HG03342 (cell line): ENCODE measurements around the gene KCNQ5.

ENCODE experiments used
- ATAC-seq: cut with Tn5 transposase; IDR thresholded peaks from one replicate; pipeline ENCODE4 v1.9.1; 2021; ENCODE audit warnings: mild to moderate bottlenecking, moderate library complexity; ENCODE audit not compliant: unreplicated experiment

Gene KCNQ5

DNA sequence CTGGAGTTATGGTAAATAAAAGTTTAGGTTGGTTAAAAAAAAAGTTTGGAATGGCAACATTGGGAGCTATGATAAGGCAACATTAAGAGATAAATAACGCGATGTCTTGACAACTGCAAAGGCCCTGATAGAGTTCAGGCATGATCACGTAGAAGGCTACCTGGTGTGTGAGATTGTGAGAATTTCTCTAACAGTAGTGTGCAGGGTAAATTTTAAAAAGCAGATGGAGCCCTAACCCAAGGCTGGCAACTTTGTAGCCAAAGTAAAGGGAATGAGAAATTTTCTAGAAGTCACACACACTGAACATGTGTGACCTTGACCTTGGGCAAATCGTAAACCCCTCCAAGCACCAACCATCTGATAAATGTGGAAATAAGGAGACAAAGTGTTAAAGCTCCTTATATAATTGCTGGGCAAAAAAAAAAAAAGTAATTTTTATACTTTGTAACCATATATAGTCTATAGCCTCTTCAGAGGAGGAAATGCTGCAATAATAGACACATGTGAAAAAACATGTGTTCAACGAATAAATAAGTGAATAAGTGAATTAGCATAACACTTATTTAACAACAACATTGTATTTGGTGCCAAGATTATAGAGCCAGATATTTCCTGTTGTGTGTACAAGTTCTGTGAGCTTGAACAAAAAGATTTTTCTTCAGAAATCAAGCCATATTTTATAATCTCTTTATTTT lies 18.2 kb downstream of the KCNQ5 start:
- no peak for ATAC-seq

DNA sequence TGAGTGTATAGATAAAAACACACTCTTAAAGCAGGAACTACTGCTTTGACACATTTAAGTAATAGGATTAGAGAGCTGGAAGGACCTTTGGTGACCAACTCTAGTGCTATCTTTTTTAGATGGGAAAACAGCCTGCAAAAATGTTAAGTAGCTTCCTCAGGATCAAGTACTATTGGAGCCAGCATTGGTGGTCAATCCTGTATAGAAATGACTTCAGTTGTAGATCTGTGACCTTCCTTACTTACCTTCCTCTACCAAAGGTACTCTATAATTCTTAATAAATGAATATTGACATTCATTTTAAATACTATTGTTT lies 18.7 kb downstream of the KCNQ5 start:
- ATAC-seq = no peak

DNA sequence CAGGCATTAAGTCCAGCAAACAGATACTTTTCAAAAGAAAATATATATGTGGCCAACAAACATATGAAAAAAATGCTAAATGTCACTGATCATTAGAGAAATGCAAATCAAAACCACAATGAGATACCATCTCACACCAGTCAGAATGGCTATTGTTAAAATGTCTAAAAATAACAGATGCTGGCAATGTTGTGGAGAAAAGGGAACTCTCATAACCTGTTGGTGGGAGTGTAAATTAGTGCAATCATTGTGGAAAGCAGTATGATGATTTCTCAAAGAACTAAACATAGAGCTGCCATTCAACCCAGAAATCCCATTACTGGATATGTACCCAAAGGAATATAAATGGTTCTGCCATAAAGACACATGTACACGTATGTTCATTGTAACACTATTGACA lies 20.6 kb downstream of the KCNQ5 start:
- ATAC-seq = no peak

DNA sequence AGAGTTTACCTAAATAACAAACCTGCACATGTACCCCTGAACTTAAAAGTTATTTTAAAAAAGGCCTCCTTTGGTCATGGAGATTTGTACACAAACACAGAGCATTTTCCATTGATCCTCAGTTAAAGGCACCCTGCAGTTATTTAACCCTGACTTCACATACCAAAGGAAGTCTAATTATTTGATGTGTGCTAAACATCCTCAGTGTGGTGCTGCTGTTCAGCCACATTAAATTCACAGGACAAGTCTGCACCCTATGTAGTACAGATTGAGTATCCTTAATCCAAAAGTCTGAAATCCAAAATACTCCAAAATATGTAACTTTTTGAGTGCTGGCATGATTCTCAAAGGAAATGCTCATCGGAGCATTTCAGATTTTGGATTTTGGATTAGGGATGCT lies 21.4 kb downstream of the KCNQ5 start:
- no peak for ATAC-seq

DNA sequence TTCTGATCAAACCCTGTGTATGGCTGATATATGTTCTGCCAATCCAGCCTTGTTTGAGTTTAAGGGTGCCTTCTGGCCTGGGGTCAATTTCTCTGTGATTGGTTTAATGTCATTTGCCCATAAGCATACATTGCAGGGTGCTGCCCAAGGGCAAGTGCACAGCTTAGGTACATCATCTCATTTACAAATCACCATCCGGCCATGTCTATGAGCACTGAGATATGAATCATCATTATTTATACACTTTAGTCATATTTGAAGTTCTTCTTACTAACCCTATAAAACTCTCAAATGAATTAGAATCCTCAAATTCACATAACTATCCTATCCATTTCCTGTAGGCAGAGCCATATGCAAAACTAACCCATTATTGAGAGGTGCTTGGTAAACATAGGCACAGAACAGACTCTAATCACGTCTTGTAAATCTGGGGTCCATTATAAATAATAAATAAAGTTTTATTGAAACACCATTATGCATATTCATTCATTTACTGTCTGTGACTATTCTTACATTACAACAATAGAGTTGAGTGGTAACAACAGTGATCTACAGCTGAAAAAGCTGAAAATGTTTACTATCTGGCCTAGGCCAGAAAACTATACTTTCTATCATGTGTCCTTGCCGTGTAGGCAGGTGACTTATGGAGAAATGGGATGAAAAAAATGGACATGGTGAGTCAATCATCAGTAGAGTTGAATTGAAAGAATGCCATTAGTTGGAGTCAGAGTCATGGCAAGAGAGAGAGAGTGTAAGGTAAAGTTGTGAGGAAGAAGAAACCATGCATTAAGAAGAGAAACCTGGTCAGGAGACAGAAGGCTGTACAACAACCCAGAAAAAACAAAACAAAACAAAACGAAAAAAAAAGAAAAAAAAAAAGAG lies 25.0 kb downstream of the KCNQ5 start:
- ATAC-seq = no peak

DNA sequence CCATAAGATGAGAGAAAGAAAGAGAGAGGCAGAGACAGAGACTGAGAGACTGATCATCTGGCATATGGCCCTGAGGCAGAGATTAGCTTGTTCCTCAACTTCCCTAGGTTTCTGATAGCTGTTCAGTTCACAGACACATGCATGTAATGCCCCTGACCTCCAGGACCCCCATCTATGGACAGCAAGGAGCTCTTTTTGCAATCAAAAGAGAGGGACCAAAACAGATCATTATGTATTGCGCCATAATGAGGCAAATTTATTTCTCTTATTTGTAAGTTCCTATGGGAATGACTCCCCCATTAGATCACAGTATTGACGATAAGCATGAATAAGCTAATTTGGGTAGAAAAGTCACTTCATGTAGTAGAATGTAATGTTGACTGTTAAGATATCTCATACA lies 25.6 kb downstream of the KCNQ5 start:
- ATAC-seq = no peak

DNA sequence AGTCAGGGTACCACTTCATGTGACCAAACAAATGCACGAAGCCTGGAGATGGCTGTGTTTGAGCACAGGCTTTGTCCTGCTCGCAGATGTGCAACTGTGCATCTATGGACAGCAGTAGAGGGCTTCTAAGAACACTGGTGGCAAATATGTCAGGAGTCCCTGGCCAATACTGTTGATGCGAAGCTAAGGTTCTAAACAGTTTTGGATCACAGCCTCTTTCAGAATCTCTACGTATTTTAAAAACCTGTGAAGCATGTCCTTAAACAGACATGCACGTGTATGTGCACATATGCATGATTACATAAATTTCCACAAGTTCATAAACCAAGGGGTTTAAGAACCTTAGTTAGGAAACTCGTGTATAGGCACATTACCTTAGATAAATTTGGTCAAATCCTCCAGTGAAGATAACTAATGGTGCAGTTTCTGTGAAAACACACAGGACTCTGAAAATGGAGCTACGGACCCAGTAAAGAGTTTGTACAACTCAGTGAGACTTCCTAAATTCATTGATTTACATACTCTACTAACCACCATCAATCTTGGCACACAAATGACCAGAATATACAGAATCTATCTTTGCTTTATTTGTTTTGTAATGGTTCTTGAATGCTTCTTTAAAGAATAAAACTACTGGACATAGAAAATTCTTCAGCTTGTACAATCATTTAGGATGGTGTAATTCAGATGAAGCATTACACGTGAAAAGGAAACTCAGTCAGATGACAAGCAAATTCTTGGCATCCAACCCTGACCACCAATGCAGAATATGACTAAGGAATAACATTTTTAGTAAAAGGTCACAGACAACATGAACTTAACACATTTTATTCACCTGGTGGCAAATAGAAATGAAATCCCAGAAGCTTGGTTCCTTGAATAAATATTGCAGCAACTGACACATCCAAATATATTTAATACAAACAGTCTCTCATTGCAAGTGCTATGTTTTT lies 27.4 kb downstream of the KCNQ5 start:
- peak; percentile 51 for ATAC-seq

DNA sequence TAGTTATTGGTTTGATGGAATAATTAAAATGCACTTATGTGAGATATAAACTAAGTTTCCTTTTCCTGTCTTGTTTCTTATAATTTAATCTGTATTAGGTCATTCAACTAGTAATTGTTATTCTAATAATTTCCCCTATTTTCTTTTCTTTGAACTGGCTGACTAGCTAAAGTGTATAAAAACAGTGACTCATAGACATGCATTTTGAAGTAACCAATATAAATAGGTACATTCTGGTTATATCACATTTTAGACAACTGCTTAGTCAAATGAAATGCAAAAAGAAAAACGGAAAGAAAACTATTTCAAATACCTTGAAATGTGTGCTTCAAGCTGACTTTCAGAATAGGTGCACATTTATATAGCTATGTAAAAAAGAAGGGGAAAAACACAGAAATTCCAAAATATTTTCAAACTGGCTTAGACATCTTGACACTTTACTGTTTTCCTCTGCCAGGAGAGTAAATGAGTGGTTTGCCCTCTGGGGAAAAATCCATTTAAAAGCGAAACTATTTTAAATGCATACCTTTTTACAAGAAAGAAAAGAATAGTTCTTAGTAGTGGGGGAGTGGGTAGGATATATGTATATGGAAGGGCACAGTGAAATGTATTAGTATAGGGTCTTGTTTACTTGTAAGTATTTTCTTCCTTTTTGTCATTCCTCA lies 28.3 kb downstream of the KCNQ5 start:
- ATAC-seq = no peak

DNA sequence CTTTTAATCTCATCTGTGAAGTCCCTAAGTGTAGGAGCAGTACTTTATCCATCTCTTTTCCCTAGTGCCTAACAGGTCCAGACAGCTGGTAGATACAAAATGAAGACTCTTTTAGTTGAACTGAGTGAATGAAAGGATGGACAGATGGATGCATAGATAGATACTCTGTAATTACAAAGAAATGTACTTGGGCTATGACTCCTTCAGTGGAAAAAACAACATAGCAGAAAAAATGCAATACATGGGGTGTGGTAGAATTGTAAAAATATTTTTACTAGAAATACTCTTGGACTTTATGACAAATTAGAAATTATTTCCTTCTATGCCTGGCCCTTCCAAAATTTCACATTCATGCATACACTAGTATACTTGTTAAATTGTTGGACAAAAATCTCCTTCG lies 29.3 kb downstream of the KCNQ5 start:
- ATAC-seq = no peak

DNA sequence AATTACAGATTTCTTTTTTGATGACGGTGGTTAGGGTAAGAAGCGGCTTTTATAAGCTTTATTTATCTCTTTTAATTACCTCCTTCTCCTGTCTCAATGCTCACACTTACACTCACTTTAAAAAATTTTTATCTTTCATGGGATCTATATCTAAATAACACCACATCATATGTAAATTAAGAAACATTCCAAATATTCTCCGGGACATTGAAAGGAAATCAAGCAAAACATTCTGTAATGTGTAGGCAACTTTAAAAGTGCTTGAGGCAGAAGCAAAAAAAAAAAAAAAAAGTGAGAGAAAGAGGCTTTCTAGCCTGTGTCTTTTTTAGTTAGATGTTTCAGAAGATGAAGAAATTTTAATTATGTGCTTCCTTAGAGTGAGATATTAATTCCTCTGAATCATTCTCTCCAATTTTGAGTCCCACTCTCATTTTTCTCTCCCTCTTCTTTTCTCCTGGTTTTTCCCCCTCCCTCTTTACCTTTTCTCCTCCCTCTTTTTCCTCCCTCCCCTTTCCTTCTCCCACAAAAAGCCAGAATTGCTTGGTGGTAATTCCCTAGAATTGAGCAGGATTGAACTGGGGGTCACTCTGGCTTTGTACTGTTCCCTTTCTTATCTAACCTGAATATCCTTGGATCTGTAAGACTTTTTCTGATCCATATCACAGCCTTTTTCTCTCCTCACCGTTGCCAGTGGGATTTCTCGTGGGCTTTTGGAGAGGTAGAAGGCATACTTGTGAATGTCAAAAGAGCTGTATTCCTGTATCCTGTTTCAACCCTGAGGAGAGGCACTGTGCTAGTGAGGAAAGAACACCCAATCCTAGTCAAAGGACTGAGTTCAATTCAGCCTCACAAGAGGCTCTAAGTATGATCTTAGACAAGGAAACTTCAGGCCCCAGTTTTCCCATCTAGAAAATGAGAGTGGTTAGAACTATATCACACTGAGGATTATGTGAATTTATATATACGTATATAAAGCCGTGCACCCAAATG lies 30.4 kb downstream of the KCNQ5 start:
- no peak for ATAC-seq

DNA sequence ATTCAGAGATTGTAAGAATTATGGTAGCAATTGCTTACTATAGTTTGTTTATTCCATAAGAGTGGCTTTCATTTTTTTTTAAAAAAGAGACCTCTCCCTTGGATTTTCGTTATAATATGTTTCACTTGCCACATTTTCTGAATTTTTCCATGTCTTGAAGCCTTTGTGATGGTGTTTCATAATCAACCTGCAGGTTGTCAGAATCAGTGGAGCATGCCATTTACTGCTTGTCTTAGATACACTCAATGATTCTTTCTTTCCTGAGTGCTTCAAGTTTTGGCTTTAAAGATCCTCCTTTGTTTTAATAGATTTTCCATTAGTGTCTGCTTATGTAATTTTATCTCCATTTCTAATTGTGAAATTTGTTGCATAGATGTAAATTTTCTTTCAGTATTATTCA lies 31.2 kb downstream of the KCNQ5 start:
- no peak for ATAC-seq

DNA sequence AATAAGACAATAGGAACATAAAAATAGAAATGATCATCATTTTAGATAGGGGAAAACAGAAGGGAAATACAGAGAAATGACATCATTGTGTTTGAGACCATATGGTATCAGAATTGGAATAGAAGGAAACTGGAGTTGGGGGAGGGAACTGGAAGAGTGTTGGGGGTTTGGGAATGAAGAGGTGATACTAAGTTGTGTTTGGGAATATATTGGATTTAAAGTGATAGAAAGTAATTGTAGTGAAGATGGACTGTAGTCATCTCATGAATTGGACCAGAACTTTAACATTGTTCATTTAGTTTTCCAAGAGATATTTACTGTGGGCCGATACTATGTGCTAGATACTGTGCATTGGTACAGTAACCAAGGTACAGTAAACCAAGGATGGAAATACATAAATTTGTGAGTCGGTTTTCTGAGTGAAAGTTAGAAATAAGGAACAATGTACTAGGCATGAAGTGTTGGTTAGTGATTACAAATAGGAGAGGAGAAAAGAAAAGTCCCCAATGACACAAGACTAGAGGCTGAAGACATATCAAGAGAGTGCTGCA lies 32.3 kb downstream of the KCNQ5 start:
- ATAC-seq = peak; percentile 74

DNA sequence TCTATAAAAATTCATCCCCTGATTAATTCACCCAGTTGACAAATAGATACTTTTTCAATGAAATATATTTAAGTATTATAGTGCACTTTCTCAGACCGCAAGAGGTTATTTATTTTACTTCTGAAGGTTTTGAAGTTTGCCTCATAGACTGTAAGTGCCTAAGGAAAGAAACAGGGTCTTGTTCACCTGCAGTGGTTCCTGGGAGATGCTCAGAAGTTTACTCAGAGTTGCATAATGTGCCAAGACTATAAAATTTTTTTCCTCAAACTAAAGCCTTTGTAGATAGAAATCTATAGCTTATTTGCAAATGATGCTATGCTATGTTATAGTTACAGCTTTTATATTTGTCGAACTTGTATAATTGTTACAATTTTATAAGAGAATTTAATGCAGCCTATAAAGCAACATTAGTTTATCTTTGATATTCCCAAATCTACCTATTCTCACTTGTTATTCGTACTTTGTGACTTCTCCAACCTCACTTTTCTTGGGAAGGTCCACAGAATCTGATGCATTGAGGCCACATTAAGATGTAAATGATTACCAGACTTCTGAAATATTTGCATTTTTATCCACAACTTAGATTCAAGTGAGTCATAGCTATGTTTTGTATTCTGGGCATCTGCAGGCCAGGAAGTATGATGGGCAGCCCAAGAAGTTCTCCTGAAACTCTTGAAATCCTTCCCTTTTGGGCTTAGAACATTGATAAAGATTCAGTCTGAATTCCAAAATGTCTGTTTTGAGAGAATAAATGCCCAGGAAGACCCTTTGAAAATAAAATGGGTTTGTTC lies 35.7 kb downstream of the KCNQ5 start:
- no peak for ATAC-seq

DNA sequence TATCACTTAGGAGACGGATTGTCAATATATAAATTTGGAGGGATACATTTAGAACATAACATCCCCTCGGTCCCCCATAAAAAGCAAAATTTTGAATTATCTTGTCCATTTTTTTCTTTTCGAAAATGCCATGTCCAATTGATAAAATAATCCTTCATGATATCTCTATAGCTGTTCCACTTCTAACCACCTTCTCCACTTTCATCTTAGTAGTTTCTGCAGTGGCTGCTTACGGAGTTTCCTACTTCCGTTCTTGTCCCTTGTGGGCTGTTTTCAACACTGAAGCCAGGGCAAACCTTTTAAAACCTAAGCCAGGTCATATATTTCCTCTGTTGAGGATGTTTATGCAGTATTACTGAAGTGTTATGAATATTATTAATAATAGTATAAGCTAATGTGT lies 37.9 kb downstream of the KCNQ5 start:
- ATAC-seq = no peak

DNA sequence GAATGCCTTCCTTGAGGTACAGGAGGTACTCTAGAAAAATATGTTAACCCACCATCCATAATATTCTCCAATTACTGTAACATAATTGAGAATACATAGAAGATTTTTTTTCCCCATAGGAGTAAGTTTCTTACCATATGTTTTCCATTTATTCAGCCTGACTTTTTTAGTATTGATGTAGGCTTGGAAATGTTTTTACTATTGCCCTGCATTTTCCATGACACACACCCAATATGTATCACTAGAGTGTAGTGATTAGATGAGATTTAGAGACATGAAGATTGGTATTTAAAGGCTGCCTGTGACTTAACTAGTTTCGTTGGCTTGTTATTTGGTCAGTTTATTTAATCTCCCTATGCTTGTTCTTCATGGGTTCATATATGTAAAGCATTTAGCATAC lies 39.5 kb downstream of the KCNQ5 start:
- no peak for ATAC-seq

DNA sequence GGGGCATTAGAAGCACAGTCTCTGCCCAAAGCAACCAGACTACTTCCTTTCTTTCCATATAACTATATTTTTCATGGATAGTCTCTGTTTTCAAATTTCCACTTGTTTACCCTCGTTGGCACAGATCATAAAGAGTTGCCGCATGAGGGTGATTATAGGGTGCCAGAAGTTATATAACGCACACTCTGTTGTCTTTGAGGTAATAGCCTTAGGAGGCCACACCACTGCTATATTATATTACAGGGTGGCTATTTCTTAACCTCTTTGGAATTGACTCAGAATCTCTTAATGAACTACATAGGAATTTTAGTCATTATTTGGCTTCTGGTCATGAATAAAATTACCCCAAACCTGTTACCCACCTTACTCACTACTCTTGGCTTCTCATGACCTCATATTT lies 43.7 kb downstream of the KCNQ5 start:
- ATAC-seq = no peak

DNA sequence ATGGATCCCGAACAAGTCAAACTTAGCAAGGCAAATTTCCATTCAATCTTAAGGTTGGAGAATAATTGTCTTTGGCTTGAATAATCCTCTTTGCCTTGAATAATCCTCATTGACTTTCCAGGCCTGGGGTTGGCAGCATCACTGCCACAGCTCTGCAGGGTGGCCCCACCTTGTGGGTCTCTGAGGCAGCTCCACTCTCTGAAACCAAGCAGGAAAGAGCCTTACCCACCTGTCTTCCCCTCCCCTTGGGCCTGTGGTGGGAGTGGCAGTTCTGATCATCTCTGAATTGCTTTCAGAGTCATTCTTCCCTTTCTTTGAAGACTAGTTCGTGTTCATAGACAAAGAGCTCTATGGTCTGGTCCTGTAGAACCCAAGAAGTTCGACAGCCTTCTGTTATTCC lies 47.5 kb downstream of the KCNQ5 start:
- no peak for ATAC-seq

DNA sequence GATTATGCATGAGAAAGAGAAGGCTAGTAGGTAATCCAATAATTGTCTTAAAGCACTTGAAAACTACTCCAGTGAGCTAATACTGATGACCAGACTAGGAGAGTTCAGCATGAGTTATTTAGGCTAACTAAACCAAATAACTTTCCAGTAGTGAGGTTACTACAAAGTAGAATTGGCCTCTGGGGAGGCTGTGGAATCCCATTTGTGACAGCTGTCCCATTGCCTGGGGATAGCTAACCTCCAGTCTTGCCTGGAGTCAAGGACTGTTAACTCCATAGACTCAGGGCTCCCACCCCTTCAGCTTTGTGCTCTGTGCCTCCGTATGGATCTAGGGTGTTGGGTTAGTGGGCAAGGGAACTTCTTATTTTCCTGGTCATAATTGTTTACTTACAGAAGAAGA lies 51.0 kb downstream of the KCNQ5 start:
- no peak for ATAC-seq

DNA sequence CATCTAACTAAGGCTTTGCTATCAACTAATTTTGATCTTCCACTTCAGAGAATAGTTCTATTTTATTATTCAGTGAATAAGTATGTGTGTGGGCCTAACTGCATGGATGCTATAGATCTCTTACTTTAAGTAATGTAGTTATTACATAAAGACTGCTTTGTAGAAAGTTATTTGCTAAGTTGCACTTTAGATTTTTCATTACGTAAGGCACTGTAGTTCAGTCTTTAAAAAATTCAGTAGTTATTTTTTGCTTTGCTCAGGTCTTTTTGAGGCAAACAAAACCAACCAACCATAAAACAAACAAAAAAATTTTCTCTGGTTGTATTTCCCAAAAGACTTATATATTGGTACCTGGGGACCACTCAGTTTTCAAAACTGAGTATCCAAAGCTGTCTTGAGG lies 53.0 kb downstream of the KCNQ5 start:
- no peak for ATAC-seq
